ENCODE measurements around the gene ELFN1. TPM values are rescaled to one million over a fixed set of nuclear protein-coding genes. Genes with fewer than 3 reads are reported as not detected.

Gene ELFN1
- polyA plus RNA-seq, 1 of the 3 experiments (the other 2 are of a cell fraction) = 0.05 TPM

- Histone ChIP-seq H3K27ac (ENCODE audit: low read depth in 2 of 2, low read length in 1 of 2) (no peak overlapping the region), H3K27me3 (ENCODE audit: insufficient read depth) (peaks cover 45% of the 10 kb centered on the region), H4K20me1 (ENCODE audit: insufficient read depth) (peaks cover 18% of the 10 kb centered on the region; the same call in 1 of the 2 replicates), H2AFZ (ENCODE audit: low read depth) (no peak overlapping the region), H3K4me3 (ENCODE audit: low read depth in 2 of 2, low read length in 1 of 2) (no peak overlapping the region), H3K4me1 (ENCODE audit: control insufficient read depth in 1 of 2, insufficient read depth in 2 of 2, low read depth in 1 of 2, low read length in 1 of 2) (peaks cover 0 to 89% of the 10 kb centered on the region in 2 experiments; a peak in 1 of 4 replicates), H3K4me2 (no peak overlapping the region), H3K9me3 (no peaks in the 10 kb centered on the region), H3F3A (replicated peaks; ENCODE audit: insufficient read depth) (peaks cover 11% of the 10 kb centered on the region), H3K79me2 (ENCODE audit: insufficient read depth) (no peaks in the 10 kb centered on the region), H3K36me3 (replicated peaks in 1 of 2; ENCODE audit: control insufficient read depth in 1 of 2, insufficient read depth in 2 of 2, low read length in 1 of 2) (no peaks in the 10 kb centered on the region), H3K9ac (no peak overlapping the region), H3K9me2 (no peaks in the 10 kb centered on the region)
- ChIA-PET CTCF (interaction anchor here (1.2 to 1.3 kb wide), 3 partner anchors 32 to 94 kb away, joined by 3 to 4 read pairs (median 3); no protein-coding TSS in a partner anchor), POLR2A (interaction anchor here (1.1 to 1.6 kb wide), 2 partner anchors 11 to 14 kb away, joined by 3 to 4 read pairs; no protein-coding TSS in a partner anchor)
- no peak for DNase-seq
- 74% methylated on average over 19 of the region's 23 CpGs for WGBS (ENCODE audit: low lambda C conversion rate)
- TF ChIP-seq USF1 (IDR thresholded peaks at IDR 0.05; ENCODE audit: borderline replicate concordance, low read depth) (no peak), CHD2 (IDR thresholded peaks at IDR 0.05; ENCODE audit: low read length, partially characterized antibody) (no peak), MAX (IDR thresholded peaks at IDR 0.05; ENCODE audit: low read depth) (no peak)
Measured at GRCh38 chr7:1672851-1673486, 2.9 kb downstream of the ELFN1 start.

GRCh38 chr7:1673581-1674118 is 3.6 kb downstream of the ELFN1 start:
- DNase-seq = peak; percentile 33
- ChIA-PET POLR2A (interaction anchor here (1.1 to 1.6 kb wide), 2 partner anchors 11 to 13 kb away, joined by 3 to 4 read pairs; no protein-coding TSS in a partner anchor), CTCF (interaction anchor here (0.6 to 1.2 kb wide), 2 partner anchors 85 to 95 kb away, joined by 3 to 4 read pairs; no protein-coding TSS in a partner anchor)
- Histone ChIP-seq H3K9ac (no peak overlapping the region), H3K4me2 (no peak overlapping the region), H3K27ac (ENCODE audit: low read depth in 2 of 2, low read length in 1 of 2) (no peak overlapping the region; a peak in 1 of 4 replicates), H3K4me1 (ENCODE audit: control insufficient read depth in 1 of 2, insufficient read depth in 2 of 2, low read depth in 1 of 2, low read length in 1 of 2) (peaks cover 0 to 89% of the 10 kb centered on the region in 2 experiments; a peak in 1 of 4 replicates), H3K36me3 (replicated peaks in 1 of 2; ENCODE audit: control insufficient read depth in 1 of 2, insufficient read depth in 2 of 2, low read length in 1 of 2) (no peaks in the 10 kb centered on the region), H3K9me3 (no peaks in the 10 kb centered on the region), H3K27me3 (ENCODE audit: insufficient read depth) (peaks cover 39% of the 10 kb centered on the region), H3K9me2 (no peaks in the 10 kb centered on the region), H3K4me3 (ENCODE audit: low read depth in 2 of 2, low read length in 1 of 2) (no peak overlapping the region), H3F3A (replicated peaks; ENCODE audit: insufficient read depth) (peaks cover 4% of the 10 kb centered on the region), H4K20me1 (ENCODE audit: insufficient read depth) (peaks cover 12% of the 10 kb centered on the region; the same call in 1 of the 2 replicates), H2AFZ (ENCODE audit: low read depth) (no peak overlapping the region), H3K79me2 (ENCODE audit: insufficient read depth) (no peaks in the 10 kb centered on the region)
- WGBS (ENCODE audit: low lambda C conversion rate) = 78% methylated on average over 14 of the region's 14 CpGs
- TF ChIP-seq GABPA (IDR thresholded peaks at IDR 0.05; ENCODE audit: low read depth) (no peak), ELF1 (IDR thresholded peaks at IDR 0.05) (no peak), RXRA (IDR thresholded peaks at IDR 0.05; ENCODE audit: borderline replicate concordance, low read depth) (no peak), FOXM1 (IDR thresholded peaks at IDR 0.05; ENCODE audit: low read depth) (no peak), CTCF (IDR thresholded peaks at IDR 0.05) (no peak), USF1 (IDR thresholded peaks at IDR 0.05; ENCODE audit: borderline replicate concordance, low read depth) (no peak), TAF1 (IDR thresholded peaks at IDR 0.05; ENCODE audit: borderline replicate concordance, low read depth, low read length) (no peak), RFX5 (IDR thresholded peaks at IDR 0.05; ENCODE audit: low read length) (no peak), FOXJ3 (CRISPR knock-in tag; IDR thresholded peaks at IDR 0.05) (no peak), MEF2A (IDR thresholded peaks at IDR 0.05; ENCODE audit: borderline replicate concordance, low read depth) (no peak), RCOR1 (IDR thresholded peaks at IDR 0.05; ENCODE audit: low read length) (no peak), POLR2AphosphoS5 (IDR thresholded peaks at IDR 0.05; ENCODE audit: low read depth, low read length) (no peak), TEAD4 (IDR thresholded peaks at IDR 0.05; ENCODE audit: borderline replicate concordance, insufficient read depth) (no peak), ZBTB33 (IDR thresholded peaks at IDR 0.05; ENCODE audit: borderline replicate concordance, low read depth) (no peak), GATA2 (CRISPR knock-in tag; IDR thresholded peaks at IDR 0.05) (no peak), IRF3 (IDR thresholded peaks at IDR 0.05; ENCODE audit: low read depth, low read length) (no peak)
